Activated naive CD4-positive, alpha-beta T cell treated with anti-CD3 and anti-CD28 coated beads, Interleukin-2, amount 50 U/mL, for 24 hours (primary cell): Measurements from ENCODE around the gene PLCXD3.

ENCODE experiments used
- H3K27ac Mint-ChIP-seq: one replicate; pipeline ENCODE4 v1.8.0; 2021; ENCODE audit warnings: mild to moderate bottlenecking, mixed read lengths
- H3K27me3 Mint-ChIP-seq: one replicate; pipeline ENCODE4 v1.8.0; 2021; ENCODE audit warnings: mixed read lengths
- H3K36me3 Mint-ChIP-seq: one replicate; pipeline ENCODE4 v1.8.0; 2021; ENCODE audit warnings: mixed read lengths
- H3K4me1 Mint-ChIP-seq: one replicate; pipeline ENCODE4 v1.8.0; 2021; ENCODE audit warnings: mixed read lengths
- H3K4me3 Mint-ChIP-seq: one replicate; pipeline ENCODE4 v1.8.0; 2021; ENCODE audit warnings: mild to moderate bottlenecking, mixed read lengths
- H3K9me3 Mint-ChIP-seq: one replicate; pipeline ENCODE4 v1.8.0; 2021; ENCODE audit warnings: mixed read lengths

The PLCXD3 gene

DNA sequence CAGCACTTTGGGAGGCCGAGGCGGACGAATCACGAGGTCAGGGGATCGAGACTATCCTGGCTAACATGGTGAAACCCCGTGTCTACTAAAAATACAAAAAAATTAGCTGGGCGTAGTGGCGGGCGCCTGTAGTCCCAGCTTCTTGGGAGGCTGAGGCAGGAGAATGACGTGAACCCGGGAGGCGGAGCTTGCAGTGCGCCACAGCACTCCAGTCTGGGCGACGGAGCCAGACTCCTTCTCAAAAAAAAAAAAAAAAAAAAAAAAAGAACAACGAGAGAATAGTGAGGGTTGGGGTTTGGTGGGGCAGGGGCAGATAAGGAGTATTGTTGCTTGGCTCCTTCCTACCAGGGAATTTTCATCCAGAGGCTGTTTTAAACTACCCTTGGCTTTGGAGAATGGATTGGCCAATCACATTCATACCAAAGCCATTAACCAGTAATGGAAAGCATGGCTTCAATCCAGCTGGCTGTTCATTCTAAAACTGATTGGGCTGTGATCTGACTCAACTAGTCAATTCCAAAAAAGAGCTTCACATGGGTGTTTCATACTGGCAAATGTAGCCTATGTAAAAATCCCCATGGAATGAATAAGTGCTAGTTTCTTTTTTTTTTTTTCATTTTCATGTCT lies 64.4 kb downstream of the PLCXD3 start:
- H3K9me3 Mint-ChIP-seq, result peaks cover 10% of the 10 kb centered on the region
- H3K4me3 Mint-ChIP-seq, result no peak overlapping the region
- H3K27ac Mint-ChIP-seq, result no peak overlapping the region
- no peaks in the 10 kb centered on the region for H3K36me3 Mint-ChIP-seq
- no peaks in the 10 kb centered on the region for H3K4me1 Mint-ChIP-seq
- H3K27me3 Mint-ChIP-seq, result no peaks in the 10 kb centered on the region

DNA sequence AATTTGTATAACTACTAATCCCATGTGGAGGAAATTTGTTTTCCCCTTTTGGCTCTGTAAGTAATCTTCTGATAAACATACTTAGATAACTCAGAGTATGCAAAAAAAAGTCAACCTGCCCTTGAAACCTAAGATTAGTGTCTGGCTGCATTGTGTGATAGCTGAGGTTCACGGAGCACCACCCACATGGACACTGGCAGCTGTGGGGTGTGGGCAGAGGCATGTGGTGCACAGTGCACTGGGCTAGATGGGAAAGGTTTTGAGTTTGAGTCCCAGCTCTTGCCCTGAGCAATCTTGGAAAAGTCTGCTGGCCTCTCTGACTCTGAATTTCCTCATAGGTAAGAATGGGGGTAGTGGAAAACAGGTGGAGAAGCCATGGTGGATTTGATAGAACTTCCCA lies 75.1 kb downstream of the PLCXD3 start:
- Mint-ChIP-seq H3K9me3 (peaks cover 5% of the 10 kb centered on the region), H3K4me1 (no peaks in the 10 kb centered on the region), H3K27ac (no peak overlapping the region), H3K27me3 (no peaks in the 10 kb centered on the region), H3K4me3 (no peak overlapping the region), H3K36me3 (no peaks in the 10 kb centered on the region)

DNA sequence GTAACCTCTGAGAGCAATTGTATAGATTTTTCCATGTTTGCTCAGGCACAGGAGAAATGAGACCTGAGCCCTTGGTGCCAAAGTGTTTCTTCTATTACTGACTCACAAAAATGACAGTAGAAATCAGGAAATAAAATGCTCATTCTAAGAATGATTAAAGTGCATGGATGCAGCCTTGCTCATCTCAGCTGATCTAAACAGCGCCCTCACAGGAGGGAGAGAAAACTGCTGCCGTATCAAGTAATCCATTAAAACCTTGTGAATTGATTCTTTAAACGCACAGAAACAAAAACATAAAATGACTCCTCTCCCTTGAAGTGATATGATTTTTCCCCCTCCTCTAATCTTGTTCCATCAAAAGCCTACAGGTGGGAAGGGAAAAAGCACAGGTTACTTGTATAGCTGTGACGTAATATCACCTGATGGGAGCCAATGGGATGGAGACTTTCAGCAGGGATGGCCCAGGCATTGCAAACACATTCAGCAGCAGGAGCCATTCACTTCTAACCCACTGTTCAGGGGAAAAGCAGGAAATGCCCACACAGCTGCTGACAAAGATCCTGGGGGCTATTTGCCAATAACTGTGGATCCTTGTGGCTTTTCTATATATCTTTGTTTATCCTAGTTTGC lies 76.7 kb downstream of the PLCXD3 start:
- H3K4me1 Mint-ChIP-seq, result no peaks in the 10 kb centered on the region
- H3K4me3 Mint-ChIP-seq, result no peak overlapping the region
- H3K9me3 Mint-ChIP-seq, result peaks cover 5% of the 10 kb centered on the region
- no peak overlapping the region for H3K27ac Mint-ChIP-seq
- no peaks in the 10 kb centered on the region for H3K36me3 Mint-ChIP-seq
- no peaks in the 10 kb centered on the region for H3K27me3 Mint-ChIP-seq

GRCh38 chr5:41432481-41433253 lies 77.7 kb downstream of the PLCXD3 start:
- peaks cover 5% of the 10 kb centered on the region for H3K9me3 Mint-ChIP-seq
- H3K36me3 Mint-ChIP-seq, result no peaks in the 10 kb centered on the region
- H3K4me1 Mint-ChIP-seq, result no peaks in the 10 kb centered on the region
- no peaks in the 10 kb centered on the region for H3K27me3 Mint-ChIP-seq
- H3K27ac Mint-ChIP-seq, result no peak overlapping the region
- no peak overlapping the region for H3K4me3 Mint-ChIP-seq

DNA sequence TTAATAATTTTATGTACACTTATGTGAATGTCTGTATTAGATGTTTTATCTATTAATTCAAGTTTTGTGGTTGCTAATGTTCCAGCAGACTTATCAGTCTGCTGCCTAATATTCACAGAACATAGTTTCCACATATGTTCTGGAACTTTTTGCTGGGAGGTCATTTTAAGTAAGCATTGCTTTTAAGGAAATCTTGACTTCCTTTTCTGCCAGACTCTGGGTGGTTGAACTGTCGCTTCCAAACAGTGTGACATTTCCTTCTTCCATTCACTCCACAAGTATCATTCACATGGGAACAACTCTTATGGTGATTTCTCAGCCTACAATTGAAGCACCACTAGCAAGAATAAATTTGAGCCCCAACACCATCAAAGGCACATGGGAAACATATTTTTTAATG lies 82.9 kb downstream of the PLCXD3 start:
- H3K27ac Mint-ChIP-seq, result no peak overlapping the region
- no peaks in the 10 kb centered on the region for H3K9me3 Mint-ChIP-seq
- H3K36me3 Mint-ChIP-seq, result no peaks in the 10 kb centered on the region
- H3K4me3 Mint-ChIP-seq, result no peak overlapping the region
- H3K27me3 Mint-ChIP-seq, result no peaks in the 10 kb centered on the region
- H3K4me1 Mint-ChIP-seq, result no peaks in the 10 kb centered on the region

- H3K27ac Mint-ChIP-seq, result no peak overlapping the region
- no peaks in the 10 kb centered on the region for H3K27me3 Mint-ChIP-seq
- H3K4me3 Mint-ChIP-seq, result no peak overlapping the region
- no peaks in the 10 kb centered on the region for H3K9me3 Mint-ChIP-seq
- no peaks in the 10 kb centered on the region for H3K36me3 Mint-ChIP-seq
- no peaks in the 10 kb centered on the region for H3K4me1 Mint-ChIP-seq
These were observed 84.7 kb downstream of the PLCXD3 start for GRCh38 chr5:41425736-41426135.

DNA sequence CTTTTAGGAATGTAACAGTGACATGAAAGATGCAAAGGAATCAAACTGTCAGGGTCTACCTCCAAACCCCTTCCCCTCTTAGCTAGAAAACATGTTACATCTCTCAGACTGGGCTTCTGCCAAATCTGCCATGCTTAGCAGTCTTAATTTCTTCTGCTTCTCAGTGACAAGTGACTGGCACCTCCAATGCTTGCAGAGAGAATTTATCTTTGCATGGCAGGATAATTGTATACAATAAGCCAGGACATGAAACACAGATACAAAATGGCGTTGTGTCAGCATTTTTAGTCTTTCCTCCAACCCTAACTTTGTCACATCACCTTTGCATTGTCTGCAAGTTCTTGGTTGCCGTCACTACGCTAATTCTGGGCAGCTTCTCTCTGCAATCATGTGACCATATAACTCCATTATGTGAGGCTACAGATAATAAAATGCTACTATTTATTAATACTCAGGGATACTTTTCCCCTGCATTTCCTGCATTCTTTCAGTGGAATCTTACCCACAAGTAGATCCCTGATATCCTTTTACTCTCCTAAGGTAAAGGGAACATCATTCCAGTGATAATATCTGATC lies 89.8 kb downstream of the PLCXD3 start:
- H3K4me1 Mint-ChIP-seq, result no peaks in the 10 kb centered on the region
- no peaks in the 10 kb centered on the region for H3K36me3 Mint-ChIP-seq
- no peaks in the 10 kb centered on the region for H3K9me3 Mint-ChIP-seq
- H3K27ac Mint-ChIP-seq, result no peak overlapping the region
- no peak overlapping the region for H3K4me3 Mint-ChIP-seq
- no peaks in the 10 kb centered on the region for H3K27me3 Mint-ChIP-seq

DNA sequence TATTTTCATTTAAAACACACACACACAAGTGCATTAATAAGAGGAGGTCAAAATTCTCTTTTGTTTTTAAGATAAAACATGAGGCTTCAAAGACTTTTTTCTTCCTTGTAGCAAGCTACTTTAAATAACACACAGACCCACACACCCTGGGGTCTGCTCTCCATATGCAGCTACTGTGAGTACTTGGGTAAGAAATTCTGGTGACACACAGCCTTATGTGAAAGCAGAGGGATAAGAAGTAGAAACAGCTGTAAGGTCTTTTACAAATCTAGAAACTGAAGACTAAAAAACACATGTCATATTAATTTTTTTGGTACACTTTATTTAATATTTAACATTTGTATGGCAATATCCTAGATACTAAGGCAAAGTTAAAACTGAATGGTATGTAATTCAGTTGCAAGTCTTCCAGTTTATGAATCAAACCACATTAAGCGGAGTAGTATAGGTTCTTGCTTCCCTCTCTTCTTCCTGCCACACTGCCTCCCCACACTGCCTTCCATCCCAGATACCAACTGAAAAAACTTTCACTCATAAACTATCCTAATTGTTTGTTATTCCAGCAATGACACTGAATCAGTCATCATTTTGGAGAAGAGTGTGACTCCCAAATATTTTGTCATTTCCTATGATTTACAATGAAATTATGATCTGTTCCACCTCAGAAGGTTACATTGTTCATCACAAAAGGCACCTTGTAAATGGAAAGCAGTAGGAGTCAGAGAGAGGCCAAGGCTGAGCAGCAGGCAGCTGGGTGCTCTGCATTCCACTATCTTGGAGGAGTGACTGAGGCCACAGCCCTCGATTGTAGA lies 92.0 kb downstream of the PLCXD3 start:
- Mint-ChIP-seq H3K27ac (no peak overlapping the region), H3K4me1 (no peaks in the 10 kb centered on the region), H3K27me3 (no peaks in the 10 kb centered on the region), H3K4me3 (no peak overlapping the region), H3K36me3 (no peaks in the 10 kb centered on the region), H3K9me3 (no peaks in the 10 kb centered on the region)

DNA sequence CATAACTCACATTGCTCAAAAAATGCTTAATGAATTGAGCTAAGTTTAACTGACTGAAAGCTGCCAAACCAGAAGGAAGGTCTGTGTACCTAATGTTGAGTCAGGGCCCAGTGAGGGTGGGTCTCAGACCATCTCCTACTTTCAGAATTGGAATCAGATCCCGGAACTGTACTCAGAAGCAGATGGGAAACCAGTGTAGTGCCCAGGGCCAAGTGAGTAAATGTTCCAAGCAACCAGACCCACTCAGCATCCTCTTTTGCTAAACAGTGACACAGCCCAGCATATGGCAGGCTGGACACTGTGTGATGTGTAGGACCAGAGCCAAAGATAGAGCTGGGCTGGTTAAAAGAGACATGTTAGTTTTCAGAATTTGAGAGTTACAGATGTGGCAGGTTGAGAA lies 94.1 kb downstream of the PLCXD3 start:
- Mint-ChIP-seq H3K36me3 (no peaks in the 10 kb centered on the region), H3K9me3 (no peaks in the 10 kb centered on the region), H3K4me1 (no peaks in the 10 kb centered on the region), H3K4me3 (no peak overlapping the region), H3K27ac (no peak overlapping the region), H3K27me3 (no peaks in the 10 kb centered on the region)

GRCh38 chr5:41415242-41415641 lies 95.2 kb downstream of the PLCXD3 start:
- H3K27me3 Mint-ChIP-seq, result no peaks in the 10 kb centered on the region

DNA sequence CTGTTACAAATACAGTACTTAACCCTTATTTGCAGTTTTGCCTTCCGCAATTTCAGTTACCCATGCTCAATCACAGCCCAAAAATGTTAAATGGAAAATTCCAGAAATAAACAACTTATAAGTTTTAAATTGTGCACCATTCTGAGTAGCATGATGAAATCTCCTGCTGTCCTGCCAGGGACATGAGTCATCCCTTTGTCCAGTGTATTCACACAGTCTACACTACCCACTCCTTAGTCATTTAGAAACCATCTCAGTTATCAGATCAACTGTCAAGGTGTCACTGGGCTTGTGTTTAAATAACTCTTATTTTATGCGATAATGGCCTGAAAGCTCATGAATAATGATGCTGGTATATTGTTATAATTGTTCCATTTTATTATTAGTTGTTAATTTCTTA lies 95.8 kb downstream of the PLCXD3 start:
- H3K4me3 Mint-ChIP-seq, result no peak overlapping the region

More at GRCh38 chr5:41415242-41415641, 95.2 kb downstream of the PLCXD3 start:
- Mint-ChIP-seq H3K27ac (no peak overlapping the region), H3K36me3 (no peaks in the 10 kb centered on the region), H3K9me3 (no peaks in the 10 kb centered on the region), H3K4me1 (no peaks in the 10 kb centered on the region), H3K4me3 (no peak overlapping the region)

DNA sequence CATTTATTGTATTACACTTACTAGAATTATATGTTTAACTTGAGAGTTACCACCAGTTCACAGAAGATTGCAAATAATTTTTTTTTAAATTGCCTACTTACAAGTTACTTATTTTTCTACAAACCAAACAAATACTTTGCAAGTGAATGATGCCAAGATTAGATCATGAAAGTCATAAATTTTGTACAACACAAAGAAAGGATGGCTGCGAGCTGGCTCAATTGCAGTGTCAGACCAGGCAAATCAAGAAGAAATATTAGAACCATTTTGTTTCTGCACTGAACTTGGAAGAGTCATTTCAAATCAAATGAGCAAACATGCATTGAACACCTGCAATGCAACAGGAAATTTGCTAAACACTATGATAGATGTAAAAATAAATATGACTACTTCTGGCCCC lies 97.3 kb downstream of the PLCXD3 start:
- Mint-ChIP-seq H3K4me3 (no peak overlapping the region), H3K36me3 (no peaks in the 10 kb centered on the region), H3K4me1 (no peaks in the 10 kb centered on the region), H3K9me3 (no peaks in the 10 kb centered on the region), H3K27ac (no peak overlapping the region), H3K27me3 (no peaks in the 10 kb centered on the region)

More for the DNA sequence above, 95.8 kb downstream of the PLCXD3 start:
- no peaks in the 10 kb centered on the region for H3K9me3 Mint-ChIP-seq
- H3K4me1 Mint-ChIP-seq, result no peaks in the 10 kb centered on the region
- no peaks in the 10 kb centered on the region for H3K36me3 Mint-ChIP-seq
- H3K27me3 Mint-ChIP-seq, result no peaks in the 10 kb centered on the region
- H3K27ac Mint-ChIP-seq, result no peak overlapping the region

DNA sequence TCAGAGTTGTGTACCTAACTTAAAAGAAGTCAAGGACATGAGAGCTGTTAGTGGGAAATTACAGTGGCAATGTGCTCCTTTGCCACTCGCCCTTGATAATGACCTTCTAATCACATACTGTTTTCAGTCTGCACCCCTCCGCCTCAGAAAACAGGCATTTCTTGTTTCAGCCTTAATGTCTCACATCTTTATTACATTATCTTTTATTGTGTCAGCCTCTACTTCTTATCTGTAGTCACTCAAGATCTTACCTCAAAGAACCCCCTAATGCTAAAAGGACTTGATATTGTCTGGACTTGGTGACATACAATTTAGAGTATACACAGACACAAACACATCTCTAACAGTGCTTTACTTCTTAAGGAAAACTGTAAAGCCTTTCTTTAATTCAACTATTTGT lies 97.9 kb downstream of the PLCXD3 start:
- Mint-ChIP-seq H3K9me3 (no peaks in the 10 kb centered on the region), H3K4me3 (no peak overlapping the region), H3K36me3 (no peaks in the 10 kb centered on the region), H3K27ac (no peak overlapping the region), H3K4me1 (no peaks in the 10 kb centered on the region), H3K27me3 (no peaks in the 10 kb centered on the region)

- Mint-ChIP-seq H3K27me3 (no peaks in the 10 kb centered on the region), H3K36me3 (no peaks in the 10 kb centered on the region), H3K4me3 (no peak overlapping the region), H3K27ac (no peak overlapping the region), H3K9me3 (no peaks in the 10 kb centered on the region), H3K4me1 (no peaks in the 10 kb centered on the region)
These were observed 99.7 kb downstream of the PLCXD3 start for GRCh38 chr5:41410737-41411136.

- Mint-ChIP-seq H3K4me3 (no peak overlapping the region), H3K36me3 (no peaks in the 10 kb centered on the region), H3K27me3 (no peaks in the 10 kb centered on the region), H3K9me3 (no peaks in the 10 kb centered on the region), H3K4me1 (no peaks in the 10 kb centered on the region), H3K27ac (no peak overlapping the region)
These were observed 100.1 kb downstream of the PLCXD3 start for GRCh38 chr5:41410307-41410706.
